Neuronal stem cell (in vitro differentiated cells): ENCODE data around the gene MTHFD1L.
A peak's percentile ranks its signal among the peaks of the same experiment; 100 is the strongest.

Experiments
- DNase-seq: peaks from one replicate; pipeline ENCODE4 v3.0.0-alpha.2; 2013; ENCODE audit warnings: low spot score
- H2AFZ ChIP-seq: one replicate; pipeline ENCODE4 v1.6.1; 2013; ENCODE audit warnings: mild to moderate bottlenecking, low read length, inconsistent platforms
- H2AK5ac ChIP-seq: 2 replicates; pipeline ENCODE4 v1.6.1; 2013; ENCODE audit warnings: low read depth, mild to moderate bottlenecking, inconsistent platforms, low read length, moderate library complexity, mixed read lengths
- H2BK120ac ChIP-seq: 2 replicates; pipeline ENCODE4 v1.6.1; 2013; ENCODE audit warnings: low read depth, mild to moderate bottlenecking, inconsistent platforms, low read length, moderate library complexity, mixed read lengths
- H2BK12ac ChIP-seq: one replicate; pipeline ENCODE4 v1.6.1; 2013; ENCODE audit warnings: low read length, inconsistent platforms
- H2BK15ac ChIP-seq: 2 replicates; pipeline ENCODE4 v1.6.1; 2013; ENCODE audit warnings: mild to moderate bottlenecking, low read length, inconsistent platforms, mixed read lengths
- H2BK5ac ChIP-seq: one replicate; pipeline ENCODE4 v1.6.1; 2013; ENCODE audit warnings: inconsistent platforms, mild to moderate bottlenecking, low read length, moderate library complexity
- H3K14ac ChIP-seq: one replicate; pipeline ENCODE4 v1.6.1; 2013; ENCODE audit warnings: low read length, inconsistent platforms
- H3K18ac ChIP-seq: 2 replicates; pipeline ENCODE4 v1.6.1; 2013; ENCODE audit warnings: low read length, inconsistent platforms
- H3K23ac ChIP-seq: 2 replicates; pipeline ENCODE4 v1.6.1; 2013; ENCODE audit warnings: low read depth, mild to moderate bottlenecking, mixed read lengths, low read length, inconsistent platforms; ENCODE audit not compliant: poor library complexity
- H3K27ac ChIP-seq: replicated peaks from 3 replicates; pipeline ENCODE4 v1.5.1; 2013; ENCODE audit warnings: low read length, inconsistent platforms
- H3K27me3 ChIP-seq, 3 experiments: 2 replicates each; pipeline ENCODE4 v1.6.1; 2013; ENCODE audit warnings: low read length in 3 of 3, mild to moderate bottlenecking in 2 of 3, inconsistent platforms in 1 of 3, low read depth in 1 of 3, mixed read lengths in 1 of 3, moderate library complexity in 1 of 3; ENCODE audit not compliant: control insufficient read depth in 3 of 3, insufficient read depth in 3 of 3
- H3K36me3 ChIP-seq, 2 donors: replicated peaks in 1 of 2; 2 replicates each; pipeline ENCODE4 v1.6.1; 2013; ENCODE audit warnings: low read length in 2 of 2; ENCODE audit not compliant: control insufficient read depth in 2 of 2, insufficient read depth in 2 of 2
- H3K4ac ChIP-seq: 2 replicates; pipeline ENCODE4 v1.6.1; 2013; ENCODE audit warnings: inconsistent platforms, mild to moderate bottlenecking, low read length, moderate library complexity
- H3K4me1 ChIP-seq, 2 donors: 1 replicate in 1 of 2; 2 replicates in 1 of 2; pipeline ENCODE4 v1.6.1; 2013; ENCODE audit warnings: low read length in 2 of 2, low read depth in 1 of 2; ENCODE audit not compliant: control insufficient read depth in 2 of 2, insufficient read depth in 1 of 2
- H3K4me2 ChIP-seq: one replicate; pipeline ENCODE4 v1.6.1; 2013; ENCODE audit warnings: mild to moderate bottlenecking, low read length, inconsistent platforms; ENCODE audit not compliant: insufficient read depth, poor library complexity, severe bottlenecking
- H3K4me3 ChIP-seq, 2 donors: 2 replicates each; pipeline ENCODE4 v1.5.1; 2013; ENCODE audit warnings: low read length in 2 of 2, mild to moderate bottlenecking in 2 of 2, inconsistent platforms in 1 of 2, moderate library complexity in 1 of 2
- H3K79me1 ChIP-seq: one replicate; pipeline ENCODE4 v1.6.1; 2013; ENCODE audit warnings: low read depth, mild to moderate bottlenecking, inconsistent platforms, low read length, moderate library complexity
- H3K9ac ChIP-seq: one replicate; pipeline ENCODE4 v1.6.1; 2013; ENCODE audit warnings: mild to moderate bottlenecking, low read depth, low read length, inconsistent platforms; ENCODE audit not compliant: poor library complexity
- H3K9me3 ChIP-seq, 2 donors: replicated peaks in 1 of 2; 2 replicates each; pipeline versions ENCODE3 to v1.6.1; 2013; ENCODE audit warnings: low read length in 2 of 2, mild to moderate bottlenecking in 2 of 2, inconsistent platforms in 1 of 2, low read depth in 1 of 2, mixed read lengths in 1 of 2, moderate library complexity in 1 of 2; ENCODE audit not compliant: control insufficient read depth in 2 of 2, insufficient read depth in 1 of 2
- H4K8ac ChIP-seq: one replicate; pipeline ENCODE4 v1.6.1; 2013; ENCODE audit warnings: low read depth, mild to moderate bottlenecking, inconsistent platforms, low read length, moderate library complexity
- H4K91ac ChIP-seq: one replicate; pipeline ENCODE4 v1.6.1; 2013; ENCODE audit warnings: low read length, low read depth, mild to moderate bottlenecking, inconsistent platforms; ENCODE audit not compliant: poor library complexity
- WGBS, 2 donors: extraction: QIAGEN DNeasy Blood & Tissue Kit; methylation state at CpG; one replicate each; pipeline ENCODE4 v1.1.7; 2013; ENCODE audit warnings: missing lambda C conversion rate in 2 of 2, mixed read lengths in 1 of 2; ENCODE audit not compliant: insufficient read length in 2 of 2, insufficient replicate concordance in 1 of 2; ENCODE audit errors: extremely low coverage in 2 of 2; 5-methylcytosine and 5-hydroxymethylcytosine counted together

Gene MTHFD1L

DNA sequence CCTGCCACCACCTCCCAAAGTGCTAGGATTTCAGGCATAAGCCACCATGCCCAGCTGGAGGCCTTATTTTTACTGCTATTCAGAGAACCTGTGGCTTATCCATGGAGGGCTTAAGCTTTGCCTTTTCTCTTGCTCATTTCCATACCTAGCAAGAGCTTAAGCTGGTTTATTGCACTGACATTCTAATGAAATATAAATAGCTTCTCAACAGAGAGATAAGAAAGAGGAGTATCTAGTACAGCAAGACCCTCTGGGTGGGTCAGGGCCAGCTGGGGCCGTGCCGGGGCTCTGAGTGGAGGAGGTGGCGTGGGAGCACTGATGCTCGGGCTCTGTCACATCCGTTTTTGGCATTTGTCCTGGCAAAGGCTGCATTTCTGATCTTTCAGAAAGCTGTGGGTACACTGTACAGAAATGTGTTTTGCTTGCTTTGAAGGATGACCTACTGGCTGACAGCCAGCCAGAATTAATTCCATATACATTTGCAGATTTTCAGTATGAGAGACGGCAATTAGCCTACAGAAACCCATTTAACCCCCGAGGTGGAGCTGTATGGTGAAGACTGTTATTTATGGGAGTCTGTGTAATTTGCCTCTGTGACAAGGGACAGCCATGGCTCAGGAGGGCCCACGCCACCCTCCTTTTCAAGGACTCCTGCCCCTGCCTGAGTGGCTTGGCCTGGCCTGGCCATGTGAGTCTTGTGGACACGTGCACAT lies 192.7 kb downstream of the MTHFD1L start:
- H2AK5ac ChIP-seq = no peak overlapping the region
- H2BK12ac ChIP-seq = no peak overlapping the region
- no peak overlapping the region for H3K4me2 ChIP-seq
- no peak overlapping the region for H3K4me3 ChIP-seq
- H3K36me3 ChIP-seq = peaks cover 2 to 16% of the 10 kb centered on the region in 2 donors
- no peak for DNase-seq
- H3K27me3 ChIP-seq = no peaks in the 10 kb centered on the region
- H3K18ac ChIP-seq = no peak overlapping the region
- H3K4me1 ChIP-seq = peaks cover 0 to 2% of the 10 kb centered on the region in 2 donors
- H3K27ac ChIP-seq = no peak overlapping the region
- no peak overlapping the region for H2BK5ac ChIP-seq
- H3K23ac ChIP-seq = no peak overlapping the region
- no peak overlapping the region for H4K8ac ChIP-seq
- no peak overlapping the region for H2BK120ac ChIP-seq
- no CpG with 5 or more reads among the region's 9 CpGs for WGBS, 2 donors
- H3K4ac ChIP-seq = no peak overlapping the region
- no peak overlapping the region for H2BK15ac ChIP-seq
- H3K9ac ChIP-seq = no peak overlapping the region
- no peak overlapping the region for H4K91ac ChIP-seq
- H2AFZ ChIP-seq = no peak overlapping the region
- peaks cover 1% of the 10 kb centered on the region for H3K79me1 ChIP-seq
- H3K14ac ChIP-seq = no peak overlapping the region
- no peaks in the 10 kb centered on the region for H3K9me3 ChIP-seq

DNA sequence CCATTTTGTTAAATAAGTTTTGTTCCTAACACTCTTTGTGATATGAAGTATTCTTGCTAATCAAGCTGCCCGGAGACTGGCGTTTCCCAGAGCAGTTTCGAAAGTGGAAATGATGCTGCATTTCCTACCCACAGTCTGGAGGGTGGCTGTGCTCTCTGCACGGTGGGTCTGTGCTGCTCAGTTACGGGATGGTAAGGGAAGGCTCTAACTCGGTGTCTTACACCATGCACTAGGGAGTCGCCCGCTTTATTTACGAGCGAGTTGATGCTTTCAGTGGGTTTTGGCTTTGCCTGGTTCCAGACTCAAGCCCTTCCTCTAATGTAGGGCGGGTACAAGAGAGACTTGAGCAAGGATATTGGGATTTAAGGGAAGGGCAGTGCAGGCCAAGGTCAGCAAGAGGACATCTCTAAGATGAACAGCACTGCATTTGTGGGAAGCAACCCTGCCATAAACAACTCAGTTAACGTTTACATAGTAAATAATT lies 194.2 kb downstream of the MTHFD1L start:
- Histone ChIP-seq H3K9ac (no peak overlapping the region), H3K4ac (no peak overlapping the region), H3K4me2 (no peak overlapping the region), H2BK5ac (no peak overlapping the region), H3K27ac (no peak overlapping the region), H4K91ac (no peak overlapping the region), H2BK12ac (no peak overlapping the region), H3K23ac (no peak overlapping the region), H2BK120ac (no peak overlapping the region), H4K8ac (no peak overlapping the region), H3K4me1 (no peaks in the 10 kb centered on the region), H2AFZ (no peak overlapping the region), H3K27me3 (no peaks in the 10 kb centered on the region), H3K36me3 (peaks cover 2 to 16% of the 10 kb centered on the region in 2 donors), H3K14ac (no peak overlapping the region), H2BK15ac (no peak overlapping the region), H2AK5ac (no peak overlapping the region), H3K79me1 (peaks cover 4% of the 10 kb centered on the region), H3K4me3 (no peak overlapping the region), H3K18ac (no peak overlapping the region), H3K9me3 (no peaks in the 10 kb centered on the region)
- DNase-seq = no peak
- no CpG with 5 or more reads among the region's 12 CpGs for WGBS, 2 donors

DNA sequence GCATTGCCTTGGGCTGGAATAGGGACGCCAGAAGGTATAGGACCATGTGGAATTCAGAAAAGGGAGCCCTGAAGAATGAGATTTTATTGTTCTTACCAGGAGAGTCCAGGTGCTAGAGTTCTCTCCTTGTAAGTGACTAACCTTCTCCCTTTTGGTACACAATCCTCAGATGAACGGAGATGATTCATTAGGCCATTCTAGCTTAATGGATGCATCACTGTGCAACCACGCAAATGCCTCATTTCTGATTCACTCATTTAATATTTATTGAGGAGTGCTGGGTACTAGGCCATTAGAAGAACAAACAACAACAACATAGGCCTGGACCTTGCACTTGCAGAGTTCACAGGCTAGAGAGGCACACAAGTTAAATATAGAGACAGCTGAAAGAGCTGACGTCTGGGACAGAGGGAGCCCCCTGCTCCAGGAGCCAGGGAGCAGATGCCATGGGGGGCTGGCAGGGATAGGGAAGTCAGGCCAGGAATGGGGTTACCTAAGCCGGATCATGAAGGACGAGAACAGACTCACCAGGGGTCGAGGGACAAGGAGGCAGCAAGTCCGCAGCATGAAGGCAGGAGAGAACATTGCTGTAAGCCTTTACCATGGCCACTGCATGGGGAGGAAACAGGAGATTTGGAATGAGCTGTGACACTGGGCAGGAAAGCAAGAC lies 194.7 kb downstream of the MTHFD1L start:
- Histone ChIP-seq H3K27ac (no peak overlapping the region), H3K23ac (no peak overlapping the region), H2AFZ (no peak overlapping the region), H3K9ac (peak overlapping the region; percentile 61), H3K4ac (no peak overlapping the region), H3K4me3 (no peak overlapping the region), H4K8ac (no peak overlapping the region), H2AK5ac (no peak overlapping the region), H3K79me1 (peaks cover 4% of the 10 kb centered on the region), H2BK120ac (no peak overlapping the region), H2BK15ac (no peak overlapping the region), H3K4me2 (no peak overlapping the region), H4K91ac (no peak overlapping the region), H3K36me3 (peaks cover 3 to 16% of the 10 kb centered on the region in 2 donors), H3K9me3 (no peaks in the 10 kb centered on the region), H2BK5ac (no peak overlapping the region), H3K27me3 (no peaks in the 10 kb centered on the region), H3K14ac (no peak overlapping the region), H3K4me1 (no peaks in the 10 kb centered on the region), H2BK12ac (no peak overlapping the region), H3K18ac (no peak overlapping the region)
- WGBS, 2 donors = no CpG with 5 or more reads among the region's 8 CpGs
- DNase-seq = no peak

DNA sequence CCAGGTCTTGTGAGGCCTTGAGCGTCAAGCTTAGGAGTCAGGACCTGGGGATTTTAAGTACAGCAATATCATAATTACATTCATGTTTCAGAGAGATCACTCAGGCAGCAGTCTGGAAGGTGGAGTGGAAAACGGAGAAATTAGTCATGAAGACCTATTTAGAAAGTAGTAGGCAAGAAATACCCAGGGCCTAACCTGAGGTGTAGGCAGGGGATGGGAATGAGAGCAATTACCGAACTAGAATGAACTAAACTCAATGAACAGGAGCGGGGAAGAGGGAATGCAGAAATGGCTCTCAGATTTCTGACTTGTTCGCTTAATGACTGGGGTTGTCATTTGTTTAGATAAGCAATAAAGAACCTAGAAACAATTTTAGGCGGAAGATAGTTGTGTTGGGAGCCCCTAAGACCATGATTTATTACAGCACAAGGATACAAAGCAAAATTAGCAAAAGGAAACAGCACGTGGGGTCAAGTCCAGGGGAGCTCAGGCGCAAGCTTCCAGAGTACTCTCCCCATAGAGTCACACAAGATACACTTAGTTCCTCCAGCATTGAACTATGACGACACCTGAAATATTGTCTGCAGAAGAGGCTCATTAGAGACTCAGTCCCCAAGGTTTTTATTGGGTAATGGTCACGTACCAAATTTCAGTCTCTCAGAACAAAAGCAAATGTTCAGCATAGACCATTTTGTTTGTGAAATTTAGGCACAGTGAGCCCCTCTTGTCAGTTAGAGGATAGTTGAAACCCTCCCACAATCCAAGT lies 195.4 kb downstream of the MTHFD1L start:
- DNase-seq = no peak
- Histone ChIP-seq H2AK5ac (no peak overlapping the region), H3K4me2 (no peak overlapping the region), H3K9ac (no peak overlapping the region), H3K14ac (no peak overlapping the region), H4K8ac (no peak overlapping the region), H3K27ac (no peak overlapping the region), H3K4me1 (no peaks in the 10 kb centered on the region), H3K4ac (no peak overlapping the region), H2BK5ac (no peak overlapping the region), H3K36me3 (peaks cover 7 to 22% of the 10 kb centered on the region in 2 donors), H2BK12ac (no peak overlapping the region), H4K91ac (no peak overlapping the region), H3K9me3 (peaks cover 2 to 5% of the 10 kb centered on the region in 2 donors), H3K79me1 (peaks cover 4% of the 10 kb centered on the region), H3K27me3 (peaks cover 0 to 1% (median 0%) of the 10 kb centered on the region in 3 experiments), H2AFZ (no peak overlapping the region), H2BK120ac (no peak overlapping the region), H3K23ac (no peak overlapping the region), H2BK15ac (no peak overlapping the region), H3K18ac (no peak overlapping the region), H3K4me3 (no peak overlapping the region)
- no CpG with 5 or more reads among the region's 10 CpGs for WGBS, 2 donors
